OCI-LY3 (cell line): Measurements from ENCODE around the gene CCL4L2.
"Not testable (repeated sequence)": the region's sequence is repeated elsewhere in the genome, so short reads cannot be mapped to it uniquely, and the experiment has no call there.

Experiments
- H2AFZ ChIP-seq: fragments of 200-600, 300-600 bp; shearing (Covaris generic); 2 replicates; pipeline ENCODE4 v1.6.0; 2014; ENCODE audit warnings: antibody characterized with exemption, low read depth, low read length
- H3K27ac ChIP-seq: fragments of 200-600, 300-600 bp; sonication (generic); 2 replicates; pipeline ENCODE4 v1.5.1; 2014; ENCODE audit warnings: mild to moderate bottlenecking, low read length, moderate library complexity, mixed read lengths
- H3K27me3 ChIP-seq: fragments of 200-600, 300-600 bp; sonication (generic); 2 replicates; pipeline ENCODE4 v1.6.1; 2014; ENCODE audit warnings: low read depth, low read length, mixed read lengths
- H3K36me3 ChIP-seq: fragments of 200-600, 300-600 bp; sonication (generic); replicated peaks from 2 replicates; pipeline ENCODE3; 2014; ENCODE audit warnings: low read depth, low read length, mixed read lengths
- H3K4me1 ChIP-seq: fragments of 300-600, 200-600 bp; sonication (generic); 2 replicates; pipeline ENCODE4 v1.6.1; 2014; ENCODE audit warnings: low read length, mixed read lengths
- H3K4me2 ChIP-seq: fragments of 200-600, 300-600 bp; sonication (generic); 2 replicates; pipeline ENCODE4 v1.6.1; 2014; ENCODE audit warnings: low read length, mixed read lengths
- H3K4me3 ChIP-seq: fragments of 300-600, 200-600 bp; sonication (generic); 2 replicates; pipeline ENCODE4 v1.5.1; 2014; ENCODE audit warnings: antibody characterized with exemption, mild to moderate bottlenecking, low read length, moderate library complexity
- H3K79me2 ChIP-seq: fragments of 300-600, 200-600 bp; shearing (Covaris generic); 2 replicates; pipeline ENCODE4 v1.6.1; 2014; ENCODE audit warnings: mild to moderate bottlenecking, low read length, mixed read lengths
- H3K9ac ChIP-seq: fragments of 300-600, 200-600 bp; shearing (Covaris generic); 2 replicates; pipeline ENCODE4 v1.6.0; 2014; ENCODE audit warnings: mild to moderate bottlenecking, low read length, moderate library complexity
- H3K9me3 ChIP-seq: fragments of 200-600, 300-600 bp; shearing (Covaris generic); 2 replicates; pipeline ENCODE4 v1.6.1; 2014; ENCODE audit warnings: low read length, mixed read lengths; ENCODE audit not compliant: insufficient read depth
- H4K20me1 ChIP-seq: fragments of 200-600, 300-600 bp; sonication (generic); 2 replicates; pipeline ENCODE4 v1.6.1; 2016; ENCODE audit warnings: low read length, mixed read lengths; ENCODE audit not compliant: insufficient read depth
- EZH2phosphoT487 ChIP-seq: fragments of 200-600 bp; shearing (Covaris generic); IDR thresholded peaks from 2 replicates; pipeline ENCODE4 v1.6.1; 2018; ENCODE audit warnings: antibody characterized with exemption, mixed run types, low read depth
- TF ChIP-seq, protein P1 (sequence below): fragments of 200-600, 300-600 bp; sonication (generic); IDR thresholded peaks from 2 replicates; pipeline ENCODE4 v1.5.1; 2014; ENCODE audit warnings: antibody characterized with exemption, low read length, low read depth

CCL4L2 gene

DNA sequence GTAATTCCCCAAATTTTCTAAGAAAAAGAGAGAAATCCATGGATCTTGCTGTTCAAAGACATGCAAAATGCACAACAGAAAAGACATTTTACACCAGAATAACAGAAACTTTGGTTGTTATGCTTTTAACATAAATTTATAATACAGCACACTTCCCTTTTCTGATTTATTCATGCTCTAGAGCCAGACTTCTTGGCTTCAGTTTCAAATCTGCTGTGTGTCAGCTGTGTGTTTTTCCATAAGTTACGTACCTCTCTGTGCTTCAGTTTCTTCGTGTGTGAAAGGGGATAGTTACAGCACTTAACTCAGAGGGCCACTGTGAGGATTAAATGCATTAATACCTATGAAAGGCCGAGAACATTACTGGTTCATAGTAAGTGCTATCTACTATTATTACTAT is 7.5 kb upstream of the CCL4L2 start:
- no peaks in the 10 kb centered on the region for H3K27me3 ChIP-seq
- H3K9ac ChIP-seq = no peak overlapping the region
- no peak overlapping the region for H3K27ac ChIP-seq
- no peaks in the 10 kb centered on the region for H3K4me1 ChIP-seq
- no peaks in the 10 kb centered on the region for H3K79me2 ChIP-seq
- H4K20me1 ChIP-seq = no peaks in the 10 kb centered on the region
- no peak overlapping the region for H2AFZ ChIP-seq
- H3K9me3 ChIP-seq = no peaks in the 10 kb centered on the region
- no peak overlapping the region for H3K4me3 ChIP-seq
- no peaks in the 10 kb centered on the region for H3K36me3 ChIP-seq
- no peak for TF ChIP-seq EZH2phosphoT487
- TF ChIP-seq, protein P1, sequence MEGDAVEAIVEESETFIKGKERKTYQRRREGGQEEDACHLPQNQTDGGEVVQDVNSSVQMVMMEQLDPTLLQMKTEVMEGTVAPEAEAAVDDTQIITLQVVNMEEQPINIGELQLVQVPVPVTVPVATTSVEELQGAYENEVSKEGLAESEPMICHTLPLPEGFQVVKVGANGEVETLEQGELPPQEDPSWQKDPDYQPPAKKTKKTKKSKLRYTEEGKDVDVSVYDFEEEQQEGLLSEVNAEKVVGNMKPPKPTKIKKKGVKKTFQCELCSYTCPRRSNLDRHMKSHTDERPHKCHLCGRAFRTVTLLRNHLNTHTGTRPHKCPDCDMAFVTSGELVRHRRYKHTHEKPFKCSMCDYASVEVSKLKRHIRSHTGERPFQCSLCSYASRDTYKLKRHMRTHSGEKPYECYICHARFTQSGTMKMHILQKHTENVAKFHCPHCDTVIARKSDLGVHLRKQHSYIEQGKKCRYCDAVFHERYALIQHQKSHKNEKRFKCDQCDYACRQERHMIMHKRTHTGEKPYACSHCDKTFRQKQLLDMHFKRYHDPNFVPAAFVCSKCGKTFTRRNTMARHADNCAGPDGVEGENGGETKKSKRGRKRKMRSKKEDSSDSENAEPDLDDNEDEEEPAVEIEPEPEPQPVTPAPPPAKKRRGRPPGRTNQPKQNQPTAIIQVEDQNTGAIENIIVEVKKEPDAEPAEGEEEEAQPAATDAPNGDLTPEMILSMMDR = no peak
- no peak overlapping the region for H3K4me2 ChIP-seq

- Histone ChIP-seq H3K4me2 (no peak overlapping the region), H3K27ac (no peak overlapping the region), H3K36me3 (no peaks in the 10 kb centered on the region), H3K9me3 (no peaks in the 10 kb centered on the region), H3K9ac (no peak overlapping the region), H4K20me1 (no peaks in the 10 kb centered on the region), H3K27me3 (no peaks in the 10 kb centered on the region), H2AFZ (no peak overlapping the region), H3K79me2 (no peaks in the 10 kb centered on the region), H3K4me1 (no peaks in the 10 kb centered on the region), H3K4me3 (no peak overlapping the region)
- no peak for TF ChIP-seq EZH2phosphoT487
- TF ChIP-seq, protein P1 = no peak
Observed at GRCh38 chr17:36204724-36205500, 6.0 kb upstream of the CCL4L2 start.

DNA sequence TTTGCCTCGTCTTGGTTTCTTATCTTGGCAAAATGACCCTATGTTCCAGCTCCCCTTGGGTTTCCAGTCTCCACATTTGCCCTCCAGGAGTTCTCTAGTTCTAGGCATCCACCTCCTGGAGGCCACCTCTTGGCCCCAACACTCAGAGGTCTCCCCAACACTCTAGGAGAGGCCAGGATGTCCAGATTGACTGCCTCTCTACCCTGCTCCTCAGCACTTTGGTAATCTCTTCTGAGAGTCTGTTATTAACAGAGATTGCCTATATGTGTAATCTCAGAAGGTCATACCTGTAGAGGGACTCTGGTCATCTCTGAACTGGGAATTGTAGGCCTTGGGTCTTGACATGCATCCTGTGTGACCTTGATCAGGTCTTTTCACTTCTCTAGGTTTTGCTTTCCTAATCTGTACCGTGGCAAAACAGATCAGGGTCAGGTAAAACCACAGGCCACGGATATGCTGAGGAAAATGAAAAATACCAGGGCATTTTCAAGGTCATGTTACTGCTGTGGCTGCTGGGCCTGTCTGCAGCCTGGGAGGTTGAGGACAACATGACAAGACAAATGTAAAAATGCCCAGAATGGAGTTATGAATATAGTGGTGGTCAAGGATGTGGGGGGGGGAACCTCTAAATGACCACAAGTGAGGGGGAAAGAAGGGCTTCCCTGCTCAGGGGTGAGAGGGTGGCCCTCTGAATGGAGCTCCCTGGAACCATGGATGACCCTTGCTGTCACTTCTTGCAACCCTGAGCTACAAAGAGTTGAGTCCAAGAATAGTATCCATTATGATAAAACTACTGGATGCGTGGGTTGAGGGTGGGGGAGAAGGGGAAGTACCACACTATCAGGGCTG is 5.0 kb upstream of the CCL4L2 start:
- Histone ChIP-seq H3K27me3 (no peaks in the 10 kb centered on the region), H4K20me1 (no peaks in the 10 kb centered on the region), H3K27ac (no peak overlapping the region), H3K9ac (no peak overlapping the region), H3K4me2 (no peak overlapping the region), H3K4me3 (no peak overlapping the region), H3K9me3 (no peaks in the 10 kb centered on the region), H2AFZ (no peak overlapping the region), H3K36me3 (no peaks in the 10 kb centered on the region), H3K4me1 (no peaks in the 10 kb centered on the region), H3K79me2 (no peaks in the 10 kb centered on the region)
- TF ChIP-seq, protein P1 = no peak
- TF ChIP-seq EZH2phosphoT487 = no peak

GRCh38 chr17:36206486-36206821 is 4.4 kb upstream of the CCL4L2 start:
- H2AFZ ChIP-seq, H3K9me3 ChIP-seq, H3K4me1 ChIP-seq, H3K27ac ChIP-seq, H3K4me2 ChIP-seq, H4K20me1 ChIP-seq, H3K27me3 ChIP-seq, H3K4me3 ChIP-seq, H3K79me2 ChIP-seq, H3K36me3 ChIP-seq, H3K9ac ChIP-seq: not testable (repeated sequence)

- H3K4me1 ChIP-seq, H2AFZ ChIP-seq, H3K27me3 ChIP-seq, H3K4me2 ChIP-seq, H3K9ac ChIP-seq, H3K9me3 ChIP-seq, H3K4me3 ChIP-seq, H3K27ac ChIP-seq, H3K36me3 ChIP-seq, H3K79me2 ChIP-seq, H4K20me1 ChIP-seq: not testable (repeated sequence)
Observed at GRCh38 chr17:36207383-36207782, 3.5 kb upstream of the CCL4L2 start.
